Left lung (tissue), 10 donors: Measurements from ENCODE around the gene GLIS2. TPM values are rescaled to one million over a fixed set of nuclear protein-coding genes. Genes with fewer than 3 reads are reported as not detected.

Experiments used
- ATAC-seq: fragments of 200-7000 bp; cut with Tn5 transposase; one replicate; pipeline ENCODE4 v1.9.1; 2020; ENCODE audit warnings: moderate library complexity
- DNase-seq, 4 donors: peaks; one replicate each; pipeline ENCODE4 v3.0.0-alpha.2; 2013 to 2020
- H3K27ac ChIP-seq, 2 donors: fragments of 200-600 bp; sonication (generic) in 1 of 2; one replicate each; pipeline versions ENCODE4 v1.5.0 to v1.8.0; 2020 to 2021
- H3K27me3 ChIP-seq, 2 donors: fragments of 200-600 bp; sonication (generic) in 1 of 2; one replicate each; pipeline versions ENCODE4 v1.5.0 to v1.8.0; 2020 to 2021
- H3K36me3 ChIP-seq, 2 donors: fragments of 200-600 bp; sonication (generic) in 1 of 2; one replicate each; pipeline versions ENCODE4 v1.5.0 to v1.8.0; 2020 to 2021
- H3K4me1 ChIP-seq, 2 donors: fragments of 200-600 bp; one replicate each; pipeline ENCODE4 v1.8.0; 2021
- H3K4me3 ChIP-seq, 2 donors: fragments of 200-600 bp; sonication (generic) in 1 of 2; one replicate each; pipeline versions ENCODE4 v1.5.0 to v1.8.0; 2020 to 2021; ENCODE audit warnings: mild to moderate bottlenecking in 1 of 2
- H3K9me3 ChIP-seq, 2 donors: fragments of 200-600 bp; sonication (generic) in 1 of 2; one replicate each; pipeline versions ENCODE4 v1.5.0 to v1.8.0; 2020 to 2021
- CTCF ChIP-seq, 2 donors: fragments of 200-600 bp; sonication (generic) in 1 of 2; IDR thresholded peaks; one replicate each; pipeline versions ENCODE4 v1.5.0 to v1.8.0; 2021; ENCODE audit warnings: antibody characterized with exemption in 2 of 2
- intact Hi-C, 2 donors: fragments of 100-400 bp; cut with DNase I; formaldehyde crosslinking; loops; one replicate each; pipeline versions ENCODE4 v1.11.2 to v1.14.2; 2022
- polyA plus RNA-seq, 6 donors: library from polyadenylated mRNA; unstranded; fragments of 120-200 nt; gene quantifications; one replicate each; pipeline ENCODE4 v1.2.1, GENCODE V29; 2013; ENCODE audit not compliant: insufficient read length in 6 of 6
- total RNA-seq, 2 donors: library from RNA; stranded (reverse); fragmentation: NEBNext Ultra II Directional; extraction: Animal tissue kit (Norgen Biotek cat#: 25700); gene quantifications; one replicate each; pipeline ENCODE4 v1.2.1, GENCODE V29; 2021
- donor health status: DM: no; HTN: yes; CAD: no.
- donor health status: DM: no; HTN: no; CAD: no.

GLIS2 gene
- total and polyA plus RNA-seq, 8 donors: 17.2 to 31.0 (median 25.3) TPM

GRCh38 chr16:4370151-4370550 lies 54.3 kb downstream of the GLIS2 start:
- ATAC-seq: no peak
- Histone ChIP-seq H3K27me3 (no peaks in the 10 kb centered on the region), H3K4me3 (no peak overlapping the region), H3K9me3 (no peaks in the 10 kb centered on the region), H3K4me1 (peaks cover 39 to 64% of the 10 kb centered on the region in 2 donors), H3K27ac (peak overlapping the region; percentile 42 to 90), H3K36me3 (peaks cover 0 to 24% of the 10 kb centered on the region in 2 donors)
- no peak for DNase-seq
- no peak for TF ChIP-seq CTCF (IDR thresholded peaks at IDR 0.05)
- intact Hi-C loops: no loop called here

GRCh38 chr16:4370570-4371356 lies 54.9 kb downstream of the GLIS2 start:
- H3K36me3 ChIP-seq: peaks cover 0 to 22% of the 10 kb centered on the region in 2 donors
- TF ChIP-seq CTCF (IDR thresholded peaks at IDR 0.05): no peak
- DNase-seq: peak in 3 of 4 donors; percentile 70 to 87 (median 74)
- no peaks in the 10 kb centered on the region for H3K27me3 ChIP-seq
- ATAC-seq: peak; percentile 2
- intact Hi-C loops: no loop called here
- H3K4me3 ChIP-seq: no peak overlapping the region
- peak overlapping the region; percentile 53 to 90 for H3K27ac ChIP-seq
- no peaks in the 10 kb centered on the region for H3K9me3 ChIP-seq
- H3K4me1 ChIP-seq: peaks cover 46 to 70% of the 10 kb centered on the region in 2 donors

- Histone ChIP-seq H3K27ac (peak within 1 kb of the TSS; percentile 53 to 90), H3K4me3 (peak within 1 kb of the TSS; percentile 50 to 60), H3K36me3 (peaks cover 0 to 20% of the 10 kb centered on the region in 2 donors), H3K9me3 (no peaks in the 10 kb centered on the region), H3K4me1 (peaks cover 53 to 77% of the 10 kb centered on the region in 2 donors), H3K27me3 (no peaks in the 10 kb centered on the region)
- no peak for TF ChIP-seq CTCF (IDR thresholded peaks at IDR 0.05)
- DNase-seq: peak; percentile 70 to 93 (median 84)
- peak; percentile 72 for ATAC-seq
- intact Hi-C loops: no loop called here
These were observed 55.6 kb downstream of the GLIS2 start, which contains the start of gene VASN for GRCh38 chr16:4371357-4372000. TSS of gene VASN (plus strand) at chr16:4371848. CDS start at chr16:4380878, 9,030 bp downstream.

GRCh38 chr16:4372001-4372577 lies 56.2 kb downstream of the GLIS2 start:
- TF ChIP-seq CTCF (IDR thresholded peaks at IDR 0.05): no peak
- no peaks in the 10 kb centered on the region for H3K9me3 ChIP-seq
- ATAC-seq (peak; percentile 1), DNase-seq (no peak)
- H3K36me3 ChIP-seq: peaks cover 0 to 15% of the 10 kb centered on the region in 2 donors
- H3K27me3 ChIP-seq: no peaks in the 10 kb centered on the region
- H3K4me3 ChIP-seq: peak overlapping the region; percentile 50 to 60
- intact Hi-C loops: no loop called here
- H3K27ac ChIP-seq: peak overlapping the region; percentile 53 to 90
- peaks cover 58 to 83% of the 10 kb centered on the region in 2 donors for H3K4me1 ChIP-seq
